Measurements from ENCODE around the gene FOXB1. TPM values are rescaled to one million over a fixed set of nuclear protein-coding genes. Genes with fewer than 3 reads are reported as not detected.

The FOXB1 gene
- not detected in 5 replicates for total RNA-seq (2022; extraction: Qiagen RNA extraction; ENCODE audit: low read depth)

GRCh38 chr15:60004009-60004845, at the start of gene FOXB1:
TSS of gene FOXB1 (plus strand) at chr15:60004311. CDS start at chr15:60004964, 653 bp downstream.

